HEK293T (cell line): Measurements from ENCODE around the gene PRPF8.

Experiments used
- CTCF ChIA-PET: fragments of 350-600 bp; formaldehyde crosslinking; extraction: SDS; loops from one replicate; lab custom pipeline; 2021; ENCODE audit warnings: antibody characterized with exemption, inconsistent platforms; lab: Yijun Ruan, JAX
- POLR2A ChIA-PET: fragments of 350-600 bp; formaldehyde crosslinking; extraction: SDS; loops from one replicate; lab custom pipeline; 2020; ENCODE audit warnings: antibody characterized with exemption, inconsistent platforms; lab: Yijun Ruan, JAX
- DNase-seq: peaks from one replicate; pipeline ENCODE4 v3.0.0; 2012; ENCODE audit warnings: mixed read lengths; ENCODE audit errors: extremely low spot score
- ARNT ChIP-seq: fragments of 450-650 bp; IDR thresholded peaks from 2 replicates; pipeline ENCODE4 v1.6.1; 2017; ENCODE audit warnings: mild to moderate bottlenecking
- BHLHE40 ChIP-seq: fragments of 450-650 bp; IDR thresholded peaks from 2 replicates; pipeline ENCODE4 v1.6.1; 2016; ENCODE audit warnings: mild to moderate bottlenecking, moderate library complexity, borderline replicate concordance
- CTBP1 ChIP-seq: fragments of 450-650 bp; IDR thresholded peaks from 2 replicates; pipeline ENCODE4 v1.6.1; 2016; ENCODE audit warnings: borderline replicate concordance
- ELF4 ChIP-seq: fragments of 450-650 bp; IDR thresholded peaks from 2 replicates; pipeline ENCODE4 v1.6.1; 2017; ENCODE audit warnings: antibody characterized with exemption
- FOXA1 ChIP-seq: fragments of 450-650 bp; IDR thresholded peaks from 2 replicates; pipeline ENCODE4 v1.6.1; 2016; ENCODE audit warnings: mild to moderate bottlenecking
- FOXK2 ChIP-seq: fragments of 450-650 bp; IDR thresholded peaks from 2 replicates; pipeline ENCODE4 v1.6.1; 2016; ENCODE audit warnings: mild to moderate bottlenecking
- FOXM1 ChIP-seq: fragments of 450-650 bp; IDR thresholded peaks from 2 replicates; pipeline ENCODE4 v1.6.1; 2017; ENCODE audit warnings: mild to moderate bottlenecking, borderline replicate concordance
- HDGF ChIP-seq: fragments of 450-650 bp; IDR thresholded peaks from 2 replicates; pipeline ENCODE4 v1.6.1; 2017; ENCODE audit warnings: antibody characterized with exemption, borderline replicate concordance
- L3MBTL2 ChIP-seq: fragments of 450-650 bp; conservative IDR thresholded peaks from 2 replicates; pipeline ENCODE4 v1.6.1; 2016; ENCODE audit warnings: mild to moderate bottlenecking
- LEF1 ChIP-seq: fragments of 450-650 bp; IDR thresholded peaks from 2 replicates; pipeline ENCODE4 v1.6.1; 2017; ENCODE audit warnings: mild to moderate bottlenecking, borderline replicate concordance
- NFRKB ChIP-seq: fragments of 450-650 bp; IDR thresholded peaks from 2 replicates; pipeline ENCODE4 v1.6.1; 2016; ENCODE audit warnings: mild to moderate bottlenecking, moderate library complexity
- SP1 ChIP-seq: fragments of 450-650 bp; IDR thresholded peaks from 2 replicates; pipeline ENCODE4 v1.6.1; 2017
- SUZ12 ChIP-seq: fragments of 450-650 bp; IDR thresholded peaks from 2 replicates; pipeline ENCODE4 v1.6.1; 2016; ENCODE audit warnings: mild to moderate bottlenecking
- TARDBP ChIP-seq: fragments of 450-650 bp; IDR thresholded peaks from 2 replicates; pipeline ENCODE4 v1.6.1; 2016
- ZNF384 ChIP-seq: fragments of 450-650 bp; IDR thresholded peaks from 2 replicates; pipeline ENCODE4 v1.6.1; 2016
- TF ChIP-seq, protein P1 (sequence below): fragments of 450-650 bp; IDR thresholded peaks from 2 replicates; pipeline ENCODE4 v1.6.1; 2016

PRPF8 gene

DNA sequence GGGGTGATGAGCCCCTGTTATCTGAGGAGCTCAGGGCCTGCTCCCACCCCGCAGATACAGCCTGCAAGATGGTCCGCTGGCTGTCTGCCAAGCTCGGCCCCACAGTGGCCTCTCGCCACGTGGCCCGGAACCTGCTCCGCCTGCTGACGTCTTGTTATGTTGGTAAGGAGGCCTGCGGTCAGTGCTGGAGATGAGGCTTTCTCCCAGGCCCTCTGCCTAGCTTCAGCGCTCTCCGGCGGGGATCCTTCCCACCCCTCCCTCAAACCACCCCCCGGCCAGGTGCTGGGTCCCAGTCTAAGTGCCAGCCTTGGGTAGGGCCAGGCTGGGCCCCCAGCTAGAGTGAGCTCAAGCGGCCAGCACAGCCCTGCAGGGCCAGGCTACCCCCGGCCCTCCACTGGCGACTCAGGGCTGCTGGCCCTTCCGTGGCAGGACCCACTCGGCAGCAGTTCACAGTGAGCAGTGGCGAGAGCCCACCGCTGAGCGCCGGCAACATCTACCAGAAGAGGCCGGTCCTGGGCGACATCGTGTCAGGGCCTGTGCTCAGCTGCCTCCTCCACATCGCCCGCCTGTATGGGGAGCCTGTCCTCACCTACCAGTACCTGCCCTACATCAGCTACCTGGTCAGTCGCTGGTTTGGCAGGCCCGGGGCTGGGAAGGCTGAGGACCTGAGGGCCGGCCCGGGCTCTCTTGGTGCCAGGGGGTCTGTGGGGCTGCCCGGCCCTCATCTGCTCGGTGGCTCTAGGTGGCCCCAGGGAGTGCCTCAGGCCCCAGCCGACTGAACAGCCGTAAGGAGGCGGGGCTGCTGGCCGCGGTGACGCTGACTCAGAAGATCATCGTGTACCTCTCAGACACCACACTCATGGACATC, 45.9 kb upstream of the PRPF8 start:
- ChIA-PET CTCF (no interaction called here), POLR2A (interaction anchor here (1.3 kb wide), 1 partner anchor 14 kb away, joined by 3 read pairs; no protein-coding TSS in a partner anchor)
- DNase-seq, result no peak
- TF ChIP-seq SUZ12 (no peak), BHLHE40 (no peak), ZNF384 (no peak), HDGF (no peak), ARNT (no peak), ELF4 (no peak), L3MBTL2 (no peak), SP1 (no peak), FOXA1 (no peak)

DNA sequence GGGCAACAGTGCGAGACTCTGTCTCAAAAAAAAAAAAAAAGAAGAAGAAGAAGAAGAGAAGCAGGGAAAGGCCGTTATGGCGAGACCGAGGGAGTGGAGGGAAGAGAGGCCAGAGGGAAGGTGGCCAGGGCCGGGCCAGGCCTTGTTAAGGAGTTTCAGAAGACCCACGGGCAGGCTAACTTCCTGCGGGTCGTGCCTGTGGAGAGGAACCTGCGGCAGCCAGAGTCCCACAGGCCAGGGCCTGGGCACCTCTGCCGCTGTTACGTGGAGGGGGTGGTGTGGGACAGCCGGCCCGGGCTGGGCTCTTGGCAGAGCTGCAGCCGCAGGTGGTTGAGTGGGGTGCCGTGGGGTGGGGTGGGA, 45.3 kb upstream of the PRPF8 start:
- CTCF ChIA-PET, result no interaction called here

DNA sequence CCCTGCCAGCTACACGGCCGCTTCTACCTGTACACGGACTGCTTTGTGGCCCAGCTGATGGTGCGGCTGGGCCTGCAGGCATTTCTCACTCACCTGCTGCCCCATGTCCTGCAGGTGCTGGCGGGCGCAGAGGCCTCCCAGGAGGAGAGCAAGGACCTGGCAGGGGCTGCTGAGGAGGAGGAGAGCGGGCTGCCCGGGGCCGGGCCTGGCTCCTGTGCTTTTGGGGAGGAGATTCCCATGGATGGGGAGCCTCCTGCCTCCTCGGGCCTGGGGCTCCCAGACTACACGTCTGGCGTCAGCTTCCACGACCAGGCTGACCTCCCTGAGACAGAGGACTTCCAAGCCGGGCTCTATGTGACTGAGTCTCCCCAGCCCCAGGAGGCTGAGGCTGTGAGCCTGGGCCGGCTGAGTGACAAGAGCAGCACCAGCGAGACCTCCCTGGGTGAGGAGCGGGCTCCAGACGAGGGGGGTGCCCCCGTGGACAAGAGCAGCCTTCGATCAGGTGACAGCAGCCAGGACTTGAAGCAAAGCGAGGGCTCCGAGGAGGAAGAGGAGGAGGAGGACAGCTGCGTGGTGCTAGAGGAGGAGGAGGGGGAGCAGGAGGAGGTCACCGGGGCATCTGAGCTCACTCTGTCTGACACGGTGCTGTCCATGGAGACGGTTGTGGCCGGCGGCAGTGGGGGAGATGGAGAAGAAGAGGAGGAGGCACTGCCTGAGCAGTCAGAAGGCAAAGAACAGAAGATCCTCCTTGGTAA, 43.4 kb upstream of the PRPF8 start:
- no peak for DNase-seq
- ChIA-PET CTCF (no interaction called here), POLR2A (no interaction called here)
- TF ChIP-seq ZNF384 (no peak), SP1 (no peak), BHLHE40 (no peak)

More for the DNA sequence above, 45.3 kb upstream of the PRPF8 start:
- DNase-seq, result no peak
- POLR2A ChIA-PET, result interaction anchor here (1.3 kb wide), 1 partner anchor 13 kb away, joined by 3 read pairs; no protein-coding TSS in a partner anchor
- TF ChIP-seq L3MBTL2, result no peak
- TF ChIP-seq BHLHE40, result no peak
- TF ChIP-seq FOXA1, result no peak
- TF ChIP-seq SP1, result no peak
- TF ChIP-seq HDGF, result no peak
- no peak for TF ChIP-seq NFRKB
- TF ChIP-seq SUZ12, result no peak
- no peak for TF ChIP-seq ELF4
- TF ChIP-seq FOXM1, result no peak
- no peak for TF ChIP-seq TARDBP
- no peak for TF ChIP-seq CTBP1

DNA sequence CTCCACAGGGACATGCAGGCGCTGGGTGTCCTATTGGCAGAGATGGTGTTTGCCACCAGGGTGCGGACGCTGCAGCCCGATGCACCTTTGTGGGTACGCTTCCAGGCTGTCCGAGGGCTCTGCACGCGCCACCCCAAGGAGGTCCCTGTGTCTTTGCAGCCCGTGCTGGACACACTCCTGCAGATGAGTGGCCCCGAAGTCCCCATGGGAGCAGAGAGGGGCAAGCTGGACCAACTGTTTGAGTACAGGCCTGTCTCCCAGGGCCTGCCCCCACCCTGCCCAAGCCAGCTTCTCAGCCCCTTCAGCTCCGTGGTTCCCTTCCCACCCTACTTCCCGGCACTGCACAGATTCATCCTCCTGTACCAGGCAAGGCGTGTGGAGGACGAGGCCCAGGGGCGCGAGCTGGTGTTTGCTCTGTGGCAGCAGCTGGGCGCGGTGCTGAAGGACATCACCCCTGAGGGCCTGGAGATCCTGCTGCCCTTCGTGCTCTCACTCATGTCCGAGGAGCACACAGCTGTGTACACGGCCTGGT, 42.7 kb upstream of the PRPF8 start:
- DNase-seq, result no peak
- ChIA-PET POLR2A (interaction anchor here (2.2 kb wide), 1 partner anchor 11 kb away, joined by 10 read pairs; no protein-coding TSS in a partner anchor), CTCF (no interaction called here)
- TF ChIP-seq ELF4 (no peak), L3MBTL2 (no peak), BHLHE40 (no peak), FOXK2 (no peak), LEF1 (no peak), NFRKB (no peak), HDGF (no peak), ARNT (no peak), SUZ12 (no peak), FOXA1 (no peak), TARDBP (no peak), SP1 (no peak), CTBP1 (no peak)
- TF ChIP-seq, protein P1, sequence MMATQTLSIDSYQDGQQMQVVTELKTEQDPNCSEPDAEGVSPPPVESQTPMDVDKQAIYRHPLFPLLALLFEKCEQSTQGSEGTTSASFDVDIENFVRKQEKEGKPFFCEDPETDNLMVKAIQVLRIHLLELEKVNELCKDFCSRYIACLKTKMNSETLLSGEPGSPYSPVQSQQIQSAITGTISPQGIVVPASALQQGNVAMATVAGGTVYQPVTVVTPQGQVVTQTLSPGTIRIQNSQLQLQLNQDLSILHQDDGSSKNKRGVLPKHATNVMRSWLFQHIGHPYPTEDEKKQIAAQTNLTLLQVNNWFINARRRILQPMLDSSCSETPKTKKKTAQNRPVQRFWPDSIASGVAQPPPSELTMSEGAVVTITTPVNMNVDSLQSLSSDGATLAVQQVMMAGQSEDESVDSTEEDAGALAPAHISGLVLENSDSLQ, result no peak

DNA sequence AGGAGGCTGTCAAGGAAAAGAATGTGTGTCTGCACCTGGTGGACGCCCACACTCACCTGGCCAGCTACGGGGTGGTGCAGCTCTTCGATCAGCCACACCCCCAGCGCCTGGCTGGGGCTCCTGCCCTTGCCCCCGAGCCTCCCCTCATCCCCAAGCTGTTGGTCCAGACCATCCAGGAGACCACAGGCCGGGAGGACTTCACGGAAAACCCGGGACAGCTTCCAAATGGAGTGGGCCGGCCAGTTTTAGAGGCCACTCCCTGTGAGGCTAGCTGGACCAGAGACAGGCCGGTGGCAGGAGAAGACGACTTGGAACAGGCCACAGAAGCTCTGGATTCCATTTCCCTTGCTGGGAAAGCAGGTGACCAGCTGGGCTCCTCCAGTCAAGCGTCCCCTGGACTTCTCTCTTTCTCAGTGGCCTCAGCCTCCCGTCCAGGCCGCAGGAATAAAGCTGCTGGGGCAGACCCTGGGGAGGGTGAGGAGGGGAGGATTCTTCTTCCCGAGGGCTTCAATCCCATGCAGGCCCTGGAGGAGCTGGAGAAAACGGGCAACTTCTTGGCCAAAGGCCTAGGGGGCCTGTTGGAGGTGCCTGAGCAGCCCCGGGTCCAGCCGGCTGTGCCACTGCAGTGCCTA, 42.1 kb upstream of the PRPF8 start:
- POLR2A ChIA-PET, result interaction anchor here (2.2 kb wide), 1 partner anchor 10 kb away, joined by 10 read pairs; no protein-coding TSS in a partner anchor
- TF ChIP-seq L3MBTL2 (no peak), HDGF (no peak), FOXA1 (no peak), FOXK2 (no peak), ZNF384 (no peak), SP1 (no peak), NFRKB (no peak)
- TF ChIP-seq, protein P1, result no peak
- CTCF ChIA-PET, result no interaction called here
- no peak for DNase-seq

DNA sequence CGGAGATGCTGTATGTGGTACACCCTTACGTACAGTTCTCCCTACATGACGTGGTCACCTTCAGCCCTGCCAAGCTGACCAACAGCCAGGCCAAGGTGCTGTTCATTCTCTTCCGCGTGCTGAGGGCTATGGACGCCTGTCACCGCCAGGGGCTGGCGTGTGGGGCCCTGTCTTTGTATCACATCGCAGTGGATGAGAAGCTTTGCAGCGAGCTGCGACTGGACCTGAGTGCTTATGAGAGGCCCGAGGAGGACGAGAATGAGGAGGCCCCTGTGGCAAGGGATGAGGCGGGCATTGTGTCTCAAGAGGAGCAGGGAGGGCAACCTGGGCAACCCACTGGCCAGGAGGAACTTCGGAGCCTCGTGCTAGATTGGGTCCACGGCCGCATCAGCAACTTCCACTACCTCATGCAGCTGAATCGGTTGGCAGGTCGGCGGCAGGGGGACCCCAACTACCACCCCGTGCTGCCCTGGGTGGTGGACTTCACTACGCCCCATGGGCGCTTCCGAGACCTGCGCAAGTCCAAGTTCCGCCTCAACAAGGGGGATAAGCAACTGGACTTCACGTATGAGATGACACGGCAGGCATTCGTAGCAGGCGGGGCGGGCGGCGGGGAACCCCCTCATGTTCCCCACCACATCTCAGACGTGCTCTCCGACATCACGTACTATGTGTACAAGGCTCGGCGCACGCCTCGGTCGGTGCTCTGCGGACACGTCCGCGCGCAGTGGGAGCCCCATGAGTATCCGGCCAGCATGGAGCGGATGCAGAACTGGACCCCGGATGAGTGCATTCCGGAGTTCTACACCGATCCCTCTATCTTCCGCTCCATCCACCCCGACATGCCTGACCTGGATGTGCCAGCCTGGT, 41.2 kb upstream of the PRPF8 start:
- DNase-seq, result no peak
- ChIA-PET POLR2A (interaction anchor here (2.2 kb wide), 1 partner anchor 9 kb away, joined by 10 read pairs; no protein-coding TSS in a partner anchor), CTCF (no interaction called here)
- TF ChIP-seq TARDBP, result no peak
- TF ChIP-seq FOXM1, result no peak
- TF ChIP-seq LEF1, result no peak
- no peak for TF ChIP-seq NFRKB
- TF ChIP-seq BHLHE40, result no peak
- TF ChIP-seq ZNF384, result no peak
- no peak for TF ChIP-seq ELF4
- no peak for TF ChIP-seq L3MBTL2
- no peak for TF ChIP-seq SP1
- TF ChIP-seq, protein P1, result no peak
- TF ChIP-seq FOXA1, result no peak
- TF ChIP-seq SUZ12, result no peak
- no peak for TF ChIP-seq CTBP1
- TF ChIP-seq ARNT, result no peak
- no peak for TF ChIP-seq FOXK2
- TF ChIP-seq HDGF, result no peak
